CD4-positive, alpha-beta T cell (primary cell): ENCODE results near the gene ZFP92. TPM values are rescaled to one million over a fixed set of nuclear protein-coding genes. Genes with fewer than 3 reads are reported as not detected.

Experiments used
- ATAC-seq: fragments of 200-7000 bp; cut with Tn5 transposase; one replicate; pipeline ENCODE4 v1.10.0; 2022; ENCODE audit warnings: mild to moderate bottlenecking; ENCODE audit not compliant: poor library complexity
- CTCF ChIA-PET: fragments of 350-600 bp; sonication (Branson Sonifier 250); formaldehyde crosslinking; loops from one replicate; lab custom pipeline; 2021; ENCODE audit warnings: antibody characterized with exemption, inconsistent platforms; lab: Charles Lee
- POLR2A ChIA-PET: fragments of 350-600 bp; sonication (Branson Sonifier 250); formaldehyde crosslinking; loops from one replicate; lab custom pipeline; 2021; ENCODE audit warnings: antibody characterized with exemption, inconsistent platforms; lab: Charles Lee
- DNase-seq, 14 experiments: peaks; one replicate each; pipeline ENCODE4 v3.0.0-alpha.2; 2013 to 2020; ENCODE audit warnings: mixed read lengths in 2 of 14
- H3K27ac ChIP-seq, 2 donors: one replicate each; pipeline versions ENCODE4 v1.5.1 to v1.7.0; 2013; ENCODE audit warnings: low read length in 2 of 2, low read depth in 1 of 2, mild to moderate bottlenecking in 1 of 2
- H3K27me3 ChIP-seq, 2 experiments: 1 replicate in 1 of 2; 2 replicates in 1 of 2; pipeline versions ENCODE4 v1.6.1 to v1.7.0; 2013; ENCODE audit warnings: low read length in 2 of 2, control low read depth in 1 of 2, mild to moderate bottlenecking in 1 of 2, moderate library complexity in 1 of 2; ENCODE audit not compliant: insufficient read depth in 2 of 2, control insufficient read depth in 1 of 2
- H3K36me3 ChIP-seq: one replicate; pipeline ENCODE4 v1.6.1; 2013; ENCODE audit warnings: low read length, control low read depth; ENCODE audit not compliant: insufficient read depth
- H3K4me1 ChIP-seq: one replicate; pipeline ENCODE4 v1.6.1; 2013; ENCODE audit warnings: low read length, control low read depth; ENCODE audit not compliant: insufficient read depth
- H3K4me3 ChIP-seq: one replicate; pipeline ENCODE4 v1.5.1; 2013; ENCODE audit warnings: mild to moderate bottlenecking, low read length, moderate library complexity
- H3K9me3 ChIP-seq, 2 experiments: 1 replicate in 1 of 2; 2 replicates in 1 of 2; pipeline versions ENCODE4 v1.6.1 to v1.7.0; 2013; ENCODE audit warnings: low read length in 2 of 2, mild to moderate bottlenecking in 2 of 2, control low read depth in 1 of 2, moderate library complexity in 1 of 2; ENCODE audit not compliant: control insufficient read depth in 1 of 2, insufficient read depth in 1 of 2
- H3K27ac Mint-ChIP-seq: one replicate; pipeline ENCODE4 v1.8.0; 2020; ENCODE audit warnings: mixed read lengths
- H3K27me3 Mint-ChIP-seq: one replicate; pipeline ENCODE4 v1.8.0; 2021; ENCODE audit warnings: mixed read lengths
- H3K36me3 Mint-ChIP-seq: one replicate; pipeline ENCODE4 v1.8.0; 2021; ENCODE audit warnings: low read depth, mixed read lengths
- H3K4me1 Mint-ChIP-seq: one replicate; pipeline ENCODE4 v1.8.0; 2021; ENCODE audit warnings: low read depth, mixed read lengths
- H3K4me3 Mint-ChIP-seq: one replicate; pipeline ENCODE4 v1.8.0; 2020; ENCODE audit warnings: mild to moderate bottlenecking, mixed read lengths
- H3K9me3 Mint-ChIP-seq: one replicate; pipeline ENCODE4 v1.8.0; 2020; ENCODE audit warnings: mixed read lengths
- CTCF ChIP-seq: fragments of 200-600 bp; IDR thresholded peaks from one replicate; pipeline ENCODE4 v1.8.0; 2022; ENCODE audit warnings: antibody characterized with exemption, mild to moderate bottlenecking
- intact Hi-C, 2 experiments: fragments of 100-400 bp; cut with DNase I in 1 of 2; cut with micrococcal nuclease in 1 of 2; formaldehyde crosslinking; loops; one replicate each; pipeline versions ENCODE4 v1.15.1 to v1.9.0; 2023 to 2025; cut with DNase I, micrococcal nuclease
- total RNA-seq, 174 experiments: library from RNA in 2 of 174; stranded (reverse) in 2 of 174; gene quantifications; one replicate each; pipeline ENCODE4 v1.2.3 and lab custom pipeline; 2021 to 2026

ZFP92 gene
- total RNA-seq, 2 experiments from 2014 or later: 0.08 to 0.11 TPM

- ChIA-PET CTCF (no interaction called here), POLR2A (no interaction called here)
- H3K36me3 ChIP-seq: no peaks in the 10 kb centered on the region
- peaks cover 15% of the 10 kb centered on the region for H3K4me1 ChIP-seq
- DNase-seq (no peak), ATAC-seq (no peak)
- Mint-ChIP-seq H3K4me3 (no peak overlapping the region), H3K27ac (no peak overlapping the region), H3K36me3 (no peaks in the 10 kb centered on the region), H3K9me3 (no peaks in the 10 kb centered on the region), H3K4me1 (peaks cover 7% of the 10 kb centered on the region), H3K27me3 (peaks cover 6% of the 10 kb centered on the region)
- H3K27ac ChIP-seq: no peak overlapping the region
- no peaks in the 10 kb centered on the region for H3K27me3 ChIP-seq
- intact Hi-C loops: no loop called here
- TF ChIP-seq CTCF: no peak
- H3K4me3 ChIP-seq: no peak overlapping the region
- no peaks in the 10 kb centered on the region for H3K9me3 ChIP-seq
These were observed 2.4 kb upstream of the ZFP92 start for GRCh38 chrX:153408871-153409351.

- Histone ChIP-seq H3K4me3 (no peak overlapping the region), H3K9me3 (no peaks in the 10 kb centered on the region), H3K27me3 (no peaks in the 10 kb centered on the region), H3K4me1 (peaks cover 15% of the 10 kb centered on the region), H3K36me3 (no peaks in the 10 kb centered on the region), H3K27ac (no peak overlapping the region)
- intact Hi-C loops: no loop called here
- no peak for ATAC-seq
- CTCF ChIA-PET: no interaction called here
- no peak for DNase-seq
- H3K27me3 Mint-ChIP-seq: peaks cover 6% of the 10 kb centered on the region
- no peaks in the 10 kb centered on the region for H3K36me3 Mint-ChIP-seq
- no peaks in the 10 kb centered on the region for H3K9me3 Mint-ChIP-seq
- no peak overlapping the region for H3K27ac Mint-ChIP-seq
- POLR2A ChIA-PET: no interaction called here
- H3K4me1 Mint-ChIP-seq: peaks cover 7% of the 10 kb centered on the region
- no peak overlapping the region for H3K4me3 Mint-ChIP-seq
- no peak for TF ChIP-seq CTCF
These were observed 1.7 kb upstream of the ZFP92 start for GRCh38 chrX:153409414-153410101.

GRCh38 chrX:153410373-153410772 lies 899 bp upstream of the ZFP92 start:
- no peak for DNase-seq
- H3K4me3 ChIP-seq: no peak overlapping the region
- no peaks in the 10 kb centered on the region for H3K9me3 ChIP-seq
- H3K27me3 Mint-ChIP-seq: peaks cover 6% of the 10 kb centered on the region
- H3K27me3 ChIP-seq: no peaks in the 10 kb centered on the region
- H3K9me3 Mint-ChIP-seq: no peaks in the 10 kb centered on the region
- H3K4me1 ChIP-seq: peaks cover 15% of the 10 kb centered on the region
- ATAC-seq: no peak
- no peak overlapping the region for H3K4me3 Mint-ChIP-seq
- TF ChIP-seq CTCF: no peak
- H3K4me1 Mint-ChIP-seq: peaks cover 7% of the 10 kb centered on the region
- no peak overlapping the region for H3K27ac ChIP-seq
- no peaks in the 10 kb centered on the region for H3K36me3 ChIP-seq
- ChIA-PET CTCF (no interaction called here), POLR2A (no interaction called here)
- intact Hi-C loops: no loop called here
- no peaks in the 10 kb centered on the region for H3K36me3 Mint-ChIP-seq
- H3K27ac Mint-ChIP-seq: no peak overlapping the region
